ENCODE measurements around the gene ATOH7. TPM values are rescaled to one million over a fixed set of nuclear protein-coding genes. Genes with fewer than 3 reads are reported as not detected.
"Not testable (repeated sequence)": the region's sequence is repeated elsewhere in the genome, so short reads cannot be mapped to it uniquely, and the experiment has no call there.

The ATOH7 gene
- polyA plus RNA-seq, 1 donor (not counting 4 experiments of a cell fraction or from before 2014, with no cell fraction given) = not detected

DNA sequence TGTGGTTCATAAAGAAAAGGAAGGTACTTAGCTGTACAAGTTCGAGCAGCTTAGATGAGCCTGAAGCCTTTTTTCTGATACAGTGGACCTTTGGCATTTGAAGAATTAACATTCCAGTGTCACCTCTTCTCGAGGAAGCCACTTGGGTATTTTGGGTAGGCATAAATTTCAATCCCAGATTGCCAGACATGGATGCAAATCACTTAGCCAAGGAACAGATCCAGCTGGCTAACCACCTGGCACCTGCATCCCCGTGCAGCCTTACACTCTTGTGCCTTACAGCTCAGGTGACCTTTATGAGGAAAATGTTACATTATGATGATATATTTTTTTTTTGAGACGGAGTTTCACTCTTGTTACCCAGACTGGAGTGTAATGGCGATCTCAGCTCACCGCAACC lies 16.0 kb upstream of the ATOH7 start:
- H4K20me1 ChIP-seq (ENCODE audit: control insufficient read depth, extremely low read depth, insufficient read depth, low read length) = no peaks in the 10 kb centered on the region
- DNase-seq (ENCODE audit: low read depth, low spot score) (no peak), FAIRE-seq (no peak)
- H2AFZ ChIP-seq (ENCODE audit: control insufficient read depth, low read length) = no peak overlapping the region
- H3K79me2 ChIP-seq (ENCODE audit: control insufficient read depth, insufficient read depth, low read length) = no peaks in the 10 kb centered on the region
- H3K9me1 ChIP-seq (ENCODE audit: control insufficient read depth, extremely low read depth, insufficient read depth, low read length) = no peaks in the 10 kb centered on the region
- TF ChIP-seq EZH2 (IDR thresholded peaks at IDR 0.05; ENCODE audit: low read length) = no peak
- TF ChIP-seq, protein P1, sequence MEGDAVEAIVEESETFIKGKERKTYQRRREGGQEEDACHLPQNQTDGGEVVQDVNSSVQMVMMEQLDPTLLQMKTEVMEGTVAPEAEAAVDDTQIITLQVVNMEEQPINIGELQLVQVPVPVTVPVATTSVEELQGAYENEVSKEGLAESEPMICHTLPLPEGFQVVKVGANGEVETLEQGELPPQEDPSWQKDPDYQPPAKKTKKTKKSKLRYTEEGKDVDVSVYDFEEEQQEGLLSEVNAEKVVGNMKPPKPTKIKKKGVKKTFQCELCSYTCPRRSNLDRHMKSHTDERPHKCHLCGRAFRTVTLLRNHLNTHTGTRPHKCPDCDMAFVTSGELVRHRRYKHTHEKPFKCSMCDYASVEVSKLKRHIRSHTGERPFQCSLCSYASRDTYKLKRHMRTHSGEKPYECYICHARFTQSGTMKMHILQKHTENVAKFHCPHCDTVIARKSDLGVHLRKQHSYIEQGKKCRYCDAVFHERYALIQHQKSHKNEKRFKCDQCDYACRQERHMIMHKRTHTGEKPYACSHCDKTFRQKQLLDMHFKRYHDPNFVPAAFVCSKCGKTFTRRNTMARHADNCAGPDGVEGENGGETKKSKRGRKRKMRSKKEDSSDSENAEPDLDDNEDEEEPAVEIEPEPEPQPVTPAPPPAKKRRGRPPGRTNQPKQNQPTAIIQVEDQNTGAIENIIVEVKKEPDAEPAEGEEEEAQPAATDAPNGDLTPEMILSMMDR (optimal IDR thresholded peaks at IDR 0.05 in 1 of 3, IDR thresholded peaks at IDR 0.05 in 1 of 3, conservative IDR thresholded peaks at IDR 0.05 in 1 of 3; ENCODE audit: extremely low read depth in 1 of 3, insufficient read depth in 2 of 3, low read length in 3 of 3) = no peak
- no peak overlapping the region for H3K4me3 ChIP-seq (ENCODE audit: control insufficient read depth in 2 of 3, extremely low read depth in 1 of 3, insufficient read depth in 2 of 3, low read depth in 1 of 3, low read length in 3 of 3)
- dilution Hi-C loops (cut with MboI; ENCODE audit: extremely low pct_ligation_motif_present, low sequenced_read_pairs) = no loop called here
- no peak overlapping the region for H3K9ac ChIP-seq (ENCODE audit: control insufficient read depth, extremely low read depth, insufficient read depth, low read length)
- no peak overlapping the region for H3K27ac ChIP-seq (ENCODE audit: control insufficient read depth, insufficient read depth, low read length)
- no peaks in the 10 kb centered on the region for H3K4me1 ChIP-seq (ENCODE audit: control insufficient read depth, extremely low read depth, insufficient read depth, low read length)
- no peaks in the 10 kb centered on the region for H3K9me3 ChIP-seq (ENCODE audit: control insufficient read depth, low read depth, low read length)
- H3K4me2 ChIP-seq (ENCODE audit: control insufficient read depth, extremely low read depth, insufficient read depth, low read depth, low read length) = no peak overlapping the region
- no peaks in the 10 kb centered on the region for H3K36me3 ChIP-seq (ENCODE audit: control insufficient read depth in 2 of 2, extremely low read depth in 1 of 2, insufficient read depth in 2 of 2, low read length in 2 of 2)
- H3K27me3 ChIP-seq (ENCODE audit: control insufficient read depth, extremely low read depth, insufficient read depth, low read length) = no peaks in the 10 kb centered on the region

GRCh38 chr10:68246397-68246796 lies 14.5 kb upstream of the ATOH7 start:
- DNase-seq (ENCODE audit: low read depth, low spot score); H4K20me1 ChIP-seq (ENCODE audit: control insufficient read depth, extremely low read depth, insufficient read depth, low read length); H3K27me3 ChIP-seq (ENCODE audit: control insufficient read depth, extremely low read depth, insufficient read depth, low read length); H3K79me2 ChIP-seq (ENCODE audit: control insufficient read depth, insufficient read depth, low read length); H3K9me3 ChIP-seq (ENCODE audit: control insufficient read depth, low read depth, low read length); H3K4me3 ChIP-seq (ENCODE audit: control insufficient read depth in 2 of 3, extremely low read depth in 1 of 3, insufficient read depth in 2 of 3, low read depth in 1 of 3, low read length in 3 of 3); H3K36me3 ChIP-seq (ENCODE audit: control insufficient read depth in 2 of 2, extremely low read depth in 1 of 2, insufficient read depth in 2 of 2, low read length in 2 of 2); H3K9ac ChIP-seq (ENCODE audit: control insufficient read depth, extremely low read depth, insufficient read depth, low read length); H3K9me1 ChIP-seq (ENCODE audit: control insufficient read depth, extremely low read depth, insufficient read depth, low read length); FAIRE-seq; dilution Hi-C loops (cut with MboI; ENCODE audit: extremely low pct_ligation_motif_present, low sequenced_read_pairs); H3K27ac ChIP-seq (ENCODE audit: control insufficient read depth, insufficient read depth, low read length); H2AFZ ChIP-seq (ENCODE audit: control insufficient read depth, low read length); H3K4me1 ChIP-seq (ENCODE audit: control insufficient read depth, extremely low read depth, insufficient read depth, low read length); H3K4me2 ChIP-seq (ENCODE audit: control insufficient read depth, extremely low read depth, insufficient read depth, low read depth, low read length): not testable (repeated sequence)

- H2AFZ ChIP-seq (ENCODE audit: control insufficient read depth, low read length) = no peak overlapping the region
- no peak for DNase-seq (ENCODE audit: low read depth, low spot score)
- no peak for FAIRE-seq
- H3K4me2 ChIP-seq (ENCODE audit: control insufficient read depth, extremely low read depth, insufficient read depth, low read depth, low read length) = no peak overlapping the region
- no peak overlapping the region for H3K27ac ChIP-seq (ENCODE audit: control insufficient read depth, insufficient read depth, low read length)
- H3K4me1 ChIP-seq (ENCODE audit: control insufficient read depth, extremely low read depth, insufficient read depth, low read length) = no peaks in the 10 kb centered on the region
- TF ChIP-seq EZH2 (IDR thresholded peaks at IDR 0.05; ENCODE audit: low read length) = no peak
- TF ChIP-seq, protein P1 (optimal IDR thresholded peaks at IDR 0.05 in 1 of 3, IDR thresholded peaks at IDR 0.05 in 1 of 3, conservative IDR thresholded peaks at IDR 0.05 in 1 of 3; ENCODE audit: extremely low read depth in 1 of 3, insufficient read depth in 2 of 3, low read length in 3 of 3) = no peak
- no peaks in the 10 kb centered on the region for H3K9me1 ChIP-seq (ENCODE audit: control insufficient read depth, extremely low read depth, insufficient read depth, low read length)
- no peaks in the 10 kb centered on the region for H4K20me1 ChIP-seq (ENCODE audit: control insufficient read depth, extremely low read depth, insufficient read depth, low read length)
- H3K9ac ChIP-seq (ENCODE audit: control insufficient read depth, extremely low read depth, insufficient read depth, low read length) = no peak overlapping the region
- no peaks in the 10 kb centered on the region for H3K27me3 ChIP-seq (ENCODE audit: control insufficient read depth, extremely low read depth, insufficient read depth, low read length)
- no peak overlapping the region for H3K4me3 ChIP-seq (ENCODE audit: control insufficient read depth in 2 of 3, extremely low read depth in 1 of 3, insufficient read depth in 2 of 3, low read depth in 1 of 3, low read length in 3 of 3)
- H3K9me3 ChIP-seq (ENCODE audit: control insufficient read depth, low read depth, low read length) = no peaks in the 10 kb centered on the region
- no peaks in the 10 kb centered on the region for H3K36me3 ChIP-seq (ENCODE audit: control insufficient read depth in 2 of 2, extremely low read depth in 1 of 2, insufficient read depth in 2 of 2, low read length in 2 of 2)
- no peaks in the 10 kb centered on the region for H3K79me2 ChIP-seq (ENCODE audit: control insufficient read depth, insufficient read depth, low read length)
- dilution Hi-C loops (cut with MboI; ENCODE audit: extremely low pct_ligation_motif_present, low sequenced_read_pairs) = no loop called here
Observed at GRCh38 chr10:68242051-68242450, 10.1 kb upstream of the ATOH7 start.

Data from keratinocyte (primary cell).